Stimulated activated naive CD8-positive, alpha-beta T cell treated with anti-CD3 and anti-CD28 coated beads, Interleukin-15, Interleukin-2, amounts not matched to agents 100 ng/mL and 50 ng/mL, for 24 hours (primary cell): ENCODE results near the gene HOXD11.

Experiments used
- H3K27ac Mint-ChIP-seq: one replicate; pipeline ENCODE4 v1.8.0; 2021; ENCODE audit warnings: mild to moderate bottlenecking, mixed read lengths
- H3K27me3 Mint-ChIP-seq: one replicate; pipeline ENCODE4 v1.8.0; 2021; ENCODE audit warnings: mixed read lengths
- H3K36me3 Mint-ChIP-seq: one replicate; pipeline ENCODE4 v1.8.0; 2021; ENCODE audit warnings: low read depth, mixed read lengths
- H3K4me1 Mint-ChIP-seq: one replicate; pipeline ENCODE4 v1.8.0; 2021; ENCODE audit warnings: low read depth, mixed read lengths
- H3K4me3 Mint-ChIP-seq: one replicate; pipeline ENCODE4 v1.8.0; 2021; ENCODE audit warnings: mild to moderate bottlenecking, mixed read lengths
- H3K9me3 Mint-ChIP-seq: one replicate; pipeline ENCODE4 v1.8.0; 2021; ENCODE audit warnings: mixed read lengths

Gene HOXD11

DNA sequence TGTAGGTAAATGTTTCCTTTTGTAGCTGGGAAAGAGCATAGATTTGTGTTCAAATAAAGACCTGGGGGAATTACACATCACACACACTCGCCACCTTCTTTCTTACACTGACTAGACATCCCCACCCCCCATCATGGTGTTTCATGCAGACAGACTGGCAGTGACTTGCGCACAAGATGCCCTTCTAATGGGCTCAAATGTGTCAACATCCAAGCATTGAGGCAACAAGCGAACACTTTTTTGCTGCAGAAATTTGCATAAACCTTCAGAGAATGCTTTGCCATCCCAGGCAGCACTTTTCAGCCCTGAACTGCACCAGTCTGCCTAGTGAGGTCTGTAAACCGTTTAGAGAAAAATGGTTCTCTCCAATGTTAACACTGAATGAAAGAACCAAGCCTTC is 27.0 kb downstream of the HOXD11 start:
- peaks cover 84% of the 10 kb centered on the region for H3K27me3 Mint-ChIP-seq
- H3K4me3 Mint-ChIP-seq: no peak overlapping the region
- no peaks in the 10 kb centered on the region for H3K9me3 Mint-ChIP-seq
- peaks cover 10% of the 10 kb centered on the region for H3K36me3 Mint-ChIP-seq
- H3K4me1 Mint-ChIP-seq: peaks cover 36% of the 10 kb centered on the region
- H3K27ac Mint-ChIP-seq: no peak overlapping the region

- no peak overlapping the region for H3K27ac Mint-ChIP-seq
- H3K36me3 Mint-ChIP-seq: peaks cover 10% of the 10 kb centered on the region
- no peak overlapping the region for H3K4me3 Mint-ChIP-seq
- H3K27me3 Mint-ChIP-seq: peaks cover 90% of the 10 kb centered on the region
- no peaks in the 10 kb centered on the region for H3K9me3 Mint-ChIP-seq
- peaks cover 38% of the 10 kb centered on the region for H3K4me1 Mint-ChIP-seq
Measured at GRCh38 chr2:176135035-176135440, 28.0 kb downstream of the HOXD11 start.

DNA sequence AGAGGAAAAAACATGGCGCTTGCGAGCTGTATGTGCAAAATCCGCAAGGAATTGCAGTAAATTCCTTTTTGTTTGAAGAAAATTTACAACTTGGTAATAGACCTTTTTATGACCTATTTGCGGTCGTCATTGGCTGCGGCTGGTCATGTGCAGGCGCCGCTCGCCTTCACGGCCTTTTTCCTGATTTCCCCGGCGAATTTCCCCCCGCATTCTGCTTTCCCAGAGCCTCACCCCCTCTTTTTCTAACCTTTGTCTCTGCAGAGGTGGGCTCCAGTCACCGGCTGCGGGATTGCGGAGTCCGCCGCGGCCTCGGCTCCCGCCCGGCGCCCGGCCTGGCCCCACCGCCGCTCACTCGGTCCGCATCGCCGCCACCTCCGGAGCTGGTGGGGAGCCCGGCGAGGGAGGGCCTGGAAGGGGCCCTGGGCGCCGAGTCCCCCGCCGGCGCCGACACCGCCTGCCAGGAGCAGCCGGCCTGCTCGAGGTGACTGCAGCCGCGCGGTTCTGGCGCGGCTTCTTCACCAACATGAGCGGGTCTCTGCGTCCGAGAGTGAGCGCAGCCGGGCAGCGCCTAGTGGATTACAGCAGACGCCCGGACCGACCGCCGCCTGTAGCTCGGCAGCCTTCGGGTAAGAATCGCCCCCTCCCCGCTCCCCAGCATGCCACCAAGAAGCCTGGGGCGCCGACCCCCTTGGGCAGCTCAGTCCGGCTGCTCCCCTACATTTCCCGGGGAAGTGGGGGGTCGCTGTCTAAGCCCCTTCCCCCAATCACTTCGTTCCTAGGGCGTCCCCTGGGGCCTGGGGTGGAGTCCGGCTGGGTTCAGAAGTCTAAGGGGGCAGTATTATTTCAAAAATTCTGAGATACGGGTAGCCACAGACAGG is 29.5 kb downstream of the HOXD11 start:
- no peak overlapping the region for H3K27ac Mint-ChIP-seq
- peaks cover 4% of the 10 kb centered on the region for H3K36me3 Mint-ChIP-seq
- no peak overlapping the region for H3K4me3 Mint-ChIP-seq
- H3K9me3 Mint-ChIP-seq: no peaks in the 10 kb centered on the region
- peaks cover 90% of the 10 kb centered on the region for H3K27me3 Mint-ChIP-seq
- H3K4me1 Mint-ChIP-seq: peaks cover 34% of the 10 kb centered on the region

GRCh38 chr2:176137252-176137580 is 30.1 kb downstream of the HOXD11 start:
- Mint-ChIP-seq H3K27ac (no peak overlapping the region), H3K36me3 (peaks cover 4% of the 10 kb centered on the region), H3K27me3 (peaks cover 90% of the 10 kb centered on the region), H3K4me1 (peaks cover 29% of the 10 kb centered on the region), H3K9me3 (no peaks in the 10 kb centered on the region), H3K4me3 (no peak overlapping the region)

DNA sequence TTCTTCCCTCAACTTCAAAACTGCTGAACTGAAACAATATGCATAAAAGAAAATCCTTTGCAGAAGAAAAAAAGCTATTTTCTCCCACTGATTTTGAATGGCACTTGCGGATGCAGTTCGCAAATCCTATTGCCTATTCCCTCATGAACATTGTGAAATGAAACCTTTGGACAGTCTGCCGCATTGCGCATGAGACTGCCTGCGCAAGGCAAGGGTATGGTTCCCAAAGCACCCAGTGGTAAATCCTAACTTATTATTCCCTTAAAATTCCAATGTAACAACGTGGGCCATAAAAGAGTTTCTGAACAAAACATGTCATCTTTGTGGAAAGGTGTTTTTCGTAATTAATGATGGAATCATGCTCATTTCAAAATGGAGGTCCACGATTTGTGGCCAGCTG is 30.8 kb downstream of the HOXD11 start:
- no peak overlapping the region for H3K4me3 Mint-ChIP-seq
- H3K9me3 Mint-ChIP-seq: no peaks in the 10 kb centered on the region
- H3K27me3 Mint-ChIP-seq: peaks cover 86% of the 10 kb centered on the region
- peaks cover 4% of the 10 kb centered on the region for H3K36me3 Mint-ChIP-seq
- peaks cover 26% of the 10 kb centered on the region for H3K4me1 Mint-ChIP-seq
- no peak overlapping the region for H3K27ac Mint-ChIP-seq

DNA sequence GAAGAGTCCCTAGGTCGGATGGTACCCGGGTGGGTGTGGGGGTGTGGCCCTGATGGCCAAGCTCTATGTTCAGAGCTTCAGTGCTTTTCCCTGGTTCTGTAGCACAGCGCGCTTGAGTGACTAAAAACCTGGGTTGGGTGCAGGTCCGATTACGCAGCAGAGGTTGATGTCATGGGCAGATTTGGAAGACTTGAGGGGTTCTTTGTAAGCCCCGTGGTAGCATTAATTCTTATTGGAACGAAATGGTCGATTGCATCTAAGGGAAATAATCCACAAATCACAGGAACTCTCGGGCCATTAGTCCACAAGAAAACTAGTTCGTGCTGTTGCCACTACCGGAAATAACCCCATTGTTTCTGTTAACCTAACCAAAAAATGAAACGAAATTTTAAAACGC is 31.4 kb downstream of the HOXD11 start:
- H3K4me1 Mint-ChIP-seq: peaks cover 26% of the 10 kb centered on the region
- H3K9me3 Mint-ChIP-seq: no peaks in the 10 kb centered on the region
- peaks cover 4% of the 10 kb centered on the region for H3K36me3 Mint-ChIP-seq
- peaks cover 86% of the 10 kb centered on the region for H3K27me3 Mint-ChIP-seq
- peak overlapping the region; percentile 7 for H3K27ac Mint-ChIP-seq
- H3K4me3 Mint-ChIP-seq: no peak overlapping the region

DNA sequence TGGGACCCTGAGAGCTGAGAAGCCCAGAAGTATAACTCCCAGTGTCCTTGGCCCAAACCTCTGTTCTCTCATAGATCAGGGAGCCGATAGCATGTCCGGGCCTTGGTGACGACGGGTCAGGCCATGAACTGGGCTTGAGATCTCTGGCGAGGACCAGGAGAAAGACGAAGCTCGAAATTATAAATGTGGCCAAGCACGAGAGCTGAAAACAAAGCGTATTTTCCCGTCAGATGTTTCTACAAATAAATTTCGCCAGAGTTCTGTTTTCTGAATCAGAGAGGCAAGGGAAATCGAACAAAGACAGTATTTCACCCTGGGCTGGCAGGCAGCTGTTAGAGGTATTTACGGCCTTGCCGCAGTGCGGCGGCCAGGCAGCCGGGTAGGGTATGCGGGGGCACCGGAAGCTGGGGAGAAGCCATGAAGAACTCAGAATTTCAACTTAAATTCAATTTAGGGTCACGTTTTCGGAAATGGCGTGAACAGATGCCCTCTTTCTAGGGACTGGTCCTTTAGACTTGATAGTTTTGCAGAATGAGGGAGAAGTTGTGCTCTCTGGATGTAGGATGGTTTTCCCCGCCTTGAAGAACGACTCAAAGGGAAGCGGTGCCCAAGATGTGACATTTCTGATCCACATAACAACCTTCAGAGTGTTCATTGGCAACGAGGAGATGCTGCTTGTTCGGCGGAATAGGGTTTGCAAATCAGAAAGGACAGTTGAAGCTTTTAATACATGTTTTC is 32.0 kb downstream of the HOXD11 start:
- H3K27me3 Mint-ChIP-seq: peaks cover 86% of the 10 kb centered on the region
- H3K36me3 Mint-ChIP-seq: peaks cover 4% of the 10 kb centered on the region
- peaks cover 26% of the 10 kb centered on the region for H3K4me1 Mint-ChIP-seq
- H3K9me3 Mint-ChIP-seq: no peaks in the 10 kb centered on the region
- no peak overlapping the region for H3K27ac Mint-ChIP-seq
- H3K4me3 Mint-ChIP-seq: peak overlapping the region; percentile 49

DNA sequence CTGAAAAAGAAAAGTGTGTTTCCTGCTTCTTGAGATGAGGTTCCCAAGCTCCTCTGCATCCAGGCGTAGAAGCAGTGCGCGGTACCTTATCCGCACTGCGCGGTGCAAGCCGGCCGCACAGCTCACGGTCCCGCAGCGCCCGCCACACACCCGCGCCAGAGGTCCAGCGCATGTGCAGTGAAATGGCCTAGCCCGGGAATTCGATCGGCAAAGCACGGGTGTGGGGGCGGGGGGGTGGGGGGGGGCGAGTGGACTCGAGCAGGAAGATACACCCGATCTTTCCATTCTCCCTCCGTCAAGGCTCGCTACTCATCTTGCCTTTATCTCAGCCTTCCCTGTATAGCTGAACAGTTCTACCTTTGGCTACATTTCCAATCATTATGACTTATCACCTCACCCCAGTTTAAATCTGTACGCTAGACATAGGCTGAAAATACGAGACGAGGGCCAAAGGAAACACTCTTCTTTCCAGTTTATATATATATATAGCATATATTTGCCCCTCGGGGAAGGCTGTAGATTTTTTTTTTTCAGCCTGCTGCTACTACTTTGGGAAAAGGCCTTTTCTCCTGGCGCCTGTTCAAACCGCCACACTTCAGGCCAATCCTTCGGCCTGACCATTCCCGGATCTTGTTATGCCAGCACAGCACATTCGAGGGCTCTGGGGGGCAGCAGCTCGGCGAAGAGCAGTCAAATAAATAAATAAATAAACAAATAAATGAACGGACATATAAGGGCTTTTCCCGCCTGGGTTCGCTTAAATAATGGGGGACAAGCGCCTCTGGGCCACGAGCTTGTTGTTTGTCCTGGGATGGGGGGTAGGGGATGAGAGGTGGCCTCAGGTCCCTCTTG is 32.8 kb downstream of the HOXD11 start:
- Mint-ChIP-seq H3K27me3 (peaks cover 84% of the 10 kb centered on the region), H3K27ac (no peak overlapping the region), H3K36me3 (peaks cover 4% of the 10 kb centered on the region), H3K4me3 (no peak overlapping the region), H3K9me3 (no peaks in the 10 kb centered on the region), H3K4me1 (peaks cover 26% of the 10 kb centered on the region)

- H3K36me3 Mint-ChIP-seq: peaks cover 4% of the 10 kb centered on the region
- peaks cover 21% of the 10 kb centered on the region for H3K4me1 Mint-ChIP-seq
- no peaks in the 10 kb centered on the region for H3K9me3 Mint-ChIP-seq
- H3K27ac Mint-ChIP-seq: peak overlapping the region; percentile 45
- peaks cover 83% of the 10 kb centered on the region for H3K27me3 Mint-ChIP-seq
- peak overlapping the region; percentile 45 for H3K4me3 Mint-ChIP-seq
Measured at GRCh38 chr2:176140513-176141317, 33.6 kb downstream of the HOXD11 start.

GRCh38 chr2:176142281-176142680 is 35.2 kb downstream of the HOXD11 start:
- Mint-ChIP-seq H3K4me1 (peaks cover 19% of the 10 kb centered on the region), H3K4me3 (no peak overlapping the region), H3K36me3 (peaks cover 4% of the 10 kb centered on the region), H3K9me3 (no peaks in the 10 kb centered on the region), H3K27me3 (peaks cover 88% of the 10 kb centered on the region), H3K27ac (no peak overlapping the region)

GRCh38 chr2:176145085-176145969 is 38.2 kb downstream of the HOXD11 start:
- peaks cover 88% of the 10 kb centered on the region for H3K27me3 Mint-ChIP-seq
- H3K4me1 Mint-ChIP-seq: peaks cover 9% of the 10 kb centered on the region
- H3K4me3 Mint-ChIP-seq: no peak overlapping the region
- H3K27ac Mint-ChIP-seq: no peak overlapping the region
- no peaks in the 10 kb centered on the region for H3K9me3 Mint-ChIP-seq
- H3K36me3 Mint-ChIP-seq: no peaks in the 10 kb centered on the region

DNA sequence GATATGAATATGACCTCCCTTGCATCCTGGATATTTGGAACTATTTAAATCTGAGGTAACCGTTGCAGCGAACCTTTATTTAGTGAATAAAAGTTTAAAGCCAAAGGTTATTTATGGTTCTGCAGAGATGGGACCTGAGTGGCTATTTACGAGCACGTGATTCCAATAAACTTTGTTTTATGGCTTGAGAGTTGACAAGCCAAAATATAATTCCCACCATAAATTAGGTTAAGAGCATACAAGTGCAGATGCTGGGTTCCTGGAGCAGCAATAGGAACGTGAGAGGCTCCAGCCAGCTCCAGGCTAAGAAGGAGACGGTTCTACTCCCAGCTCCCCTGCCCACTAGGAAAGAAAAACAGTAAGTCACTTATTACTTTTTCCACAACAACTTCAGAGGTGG is 39.0 kb downstream of the HOXD11 start:
- H3K27ac Mint-ChIP-seq: no peak overlapping the region
- no peaks in the 10 kb centered on the region for H3K9me3 Mint-ChIP-seq
- peaks cover 93% of the 10 kb centered on the region for H3K27me3 Mint-ChIP-seq
- no peak overlapping the region for H3K4me3 Mint-ChIP-seq
- H3K36me3 Mint-ChIP-seq: no peaks in the 10 kb centered on the region
- H3K4me1 Mint-ChIP-seq: peaks cover 6% of the 10 kb centered on the region

GRCh38 chr2:176146645-176147044 is 39.6 kb downstream of the HOXD11 start:
- H3K4me1 Mint-ChIP-seq: peaks cover 3% of the 10 kb centered on the region
- H3K27me3 Mint-ChIP-seq: peaks cover 92% of the 10 kb centered on the region
- H3K4me3 Mint-ChIP-seq: no peak overlapping the region
- H3K9me3 Mint-ChIP-seq: no peaks in the 10 kb centered on the region
- no peaks in the 10 kb centered on the region for H3K36me3 Mint-ChIP-seq
- no peak overlapping the region for H3K27ac Mint-ChIP-seq
